Endothelial cell of hepatic sinusoid (primary cell): Measurements from ENCODE around the gene SRSF4.
"Not testable (repeated sequence)": the region's sequence is repeated elsewhere in the genome, so short reads cannot be mapped to it uniquely, and the experiment has no call there.

Experiments used
- in situ Hi-C: cut with HindIII; loops from 2 replicates; pipeline ENCODE4 v1.10.0; 2017; ENCODE audit warnings: low sequenced_read_pairs

SRSF4 gene

GRCh38 chr1:29181413-29182225 is at the start of gene SRSF4:
TSS of gene SRSF4 (minus strand) at chr1:29181900. CDS start at chr1:29181752, 148 bp downstream.
- in situ Hi-C loops: no loop called here

GRCh38 chr1:29230553-29231378 is 49.1 kb upstream of the SRSF4 start, which contains the start of gene MECR:
TSS of gene MECR (minus strand) at chr1:29230934. CDS start at chr1:29230906, 28 bp downstream.
- in situ Hi-C loops: loop anchor here (25.0 kb wide), 2 partner anchors 857 to 1457 kb away; no protein-coding TSS in a partner anchor

GRCh38 chr1:29230204-29230552 is 48.5 kb upstream of the SRSF4 start:
- in situ Hi-C loops: loop anchor here (25.0 kb wide), 2 partner anchors 857 to 1457 kb away; no protein-coding TSS in a partner anchor

- in situ Hi-C loops: loop anchor here (25.0 kb wide), 2 partner anchors 860 to 1460 kb away; no protein-coding TSS in a partner anchor
Measured at GRCh38 chr1:29227511-29227910, 45.8 kb upstream of the SRSF4 start.

GRCh38 chr1:29225361-29225760 is 43.7 kb upstream of the SRSF4 start:
- in situ Hi-C loops: loop anchor here (25.0 kb wide), 2 partner anchors 862 to 1462 kb away; no protein-coding TSS in a partner anchor

- in situ Hi-C loops: no loop called here
Measured at GRCh38 chr1:29224356-29224837, 42.7 kb upstream of the SRSF4 start.

GRCh38 chr1:29223521-29223920 is 41.8 kb upstream of the SRSF4 start:
- in situ Hi-C loops: no loop called here

- in situ Hi-C loops: no loop called here
Measured at GRCh38 chr1:29222686-29223085, 41.0 kb upstream of the SRSF4 start.

- in situ Hi-C loops: not testable (repeated sequence)
Measured at GRCh38 chr1:29222260-29222659, 40.6 kb upstream of the SRSF4 start.

- in situ Hi-C loops: no loop called here
Measured at GRCh38 chr1:29221296-29221695, 39.6 kb upstream of the SRSF4 start.

GRCh38 chr1:29218223-29218622 is 36.5 kb upstream of the SRSF4 start:
- in situ Hi-C loops: no loop called here

GRCh38 chr1:29217633-29218032 is 35.9 kb upstream of the SRSF4 start:
- in situ Hi-C loops: no loop called here

GRCh38 chr1:29213055-29213454 is 31.4 kb upstream of the SRSF4 start:
- in situ Hi-C loops: no loop called here

- in situ Hi-C loops: no loop called here
Measured at GRCh38 chr1:29211086-29212030, 29.7 kb upstream of the SRSF4 start.

GRCh38 chr1:29210278-29211085 is 28.8 kb upstream of the SRSF4 start:
- in situ Hi-C loops: no loop called here

- in situ Hi-C loops: loop anchor here (5.0 kb wide), 1 partner anchor 327 kb away; no protein-coding TSS in a partner anchor
Measured at GRCh38 chr1:29209173-29209572, 27.5 kb upstream of the SRSF4 start.

GRCh38 chr1:29208442-29208841 is 26.7 kb upstream of the SRSF4 start:
- in situ Hi-C loops: loop anchor here (5.0 kb wide), 1 partner anchor 326 kb away; no protein-coding TSS in a partner anchor

- in situ Hi-C loops: no loop called here
Measured at GRCh38 chr1:29202584-29203340, 21.1 kb upstream of the SRSF4 start.

GRCh38 chr1:29202053-29202452 is 20.4 kb upstream of the SRSF4 start:
- in situ Hi-C loops: no loop called here
